H9 (cell line): Measurements from ENCODE around the gene ST3GAL5. TPM values are rescaled to one million over a fixed set of nuclear protein-coding genes. Genes with fewer than 3 reads are reported as not detected.

Experiments
- DNase-seq: peaks from one replicate; pipeline ENCODE4 v3.0.0-alpha.2; 2017
- H2AFZ ChIP-seq: one replicate; pipeline ENCODE4 v1.6.1; 2013; ENCODE audit warnings: mild to moderate bottlenecking, low read length, control low read depth, moderate library complexity
- H2AK5ac ChIP-seq: 2 replicates; pipeline ENCODE4 v1.6.1; 2013; ENCODE audit warnings: low read length, control low read depth, mixed read lengths; ENCODE audit not compliant: insufficient read length
- H2BK120ac ChIP-seq: one replicate; pipeline ENCODE4 v1.6.1; 2013; ENCODE audit warnings: low read depth, mild to moderate bottlenecking, low read length, control low read depth, inconsistent platforms; ENCODE audit not compliant: poor library complexity, severe bottlenecking
- H2BK12ac ChIP-seq: 2 replicates; pipeline ENCODE4 v1.6.1; 2013; ENCODE audit warnings: low read length, control low read depth, mixed read lengths, low read depth; ENCODE audit not compliant: insufficient read length
- H2BK15ac ChIP-seq: 2 replicates; pipeline ENCODE4 v1.6.1; 2013; ENCODE audit warnings: low read depth, low read length, control low read depth
- H2BK20ac ChIP-seq: one replicate; pipeline ENCODE4 v1.6.1; 2013; ENCODE audit warnings: low read depth, mild to moderate bottlenecking, low read length, control low read depth, inconsistent platforms; ENCODE audit not compliant: poor library complexity, severe bottlenecking
- H2BK5ac ChIP-seq: 2 replicates; pipeline ENCODE4 v1.6.1; 2013; ENCODE audit warnings: low read length, control low read depth, mixed read lengths; ENCODE audit not compliant: insufficient read length
- H3K14ac ChIP-seq: 2 replicates; pipeline ENCODE4 v1.6.1; 2013; ENCODE audit warnings: low read length, control low read depth; ENCODE audit not compliant: insufficient read depth
- H3K18ac ChIP-seq: 2 replicates; pipeline ENCODE4 v1.6.1; 2013; ENCODE audit warnings: low read depth, mild to moderate bottlenecking, mixed read lengths, low read length, control low read depth; ENCODE audit not compliant: insufficient read length
- H3K23ac ChIP-seq: 2 replicates; pipeline ENCODE4 v1.6.1; 2013; ENCODE audit warnings: low read length, control low read depth, mixed read lengths, low read depth; ENCODE audit not compliant: insufficient read length
- H3K23me2 ChIP-seq: 2 replicates; pipeline ENCODE4 v1.6.1; 2013; ENCODE audit warnings: low read depth, mild to moderate bottlenecking, mixed read lengths, low read length, control low read depth; ENCODE audit not compliant: insufficient read length, poor library complexity, severe bottlenecking
- H3K27ac ChIP-seq: 2 replicates; pipeline ENCODE4 v1.5.1; 2013; ENCODE audit warnings: low read length, control low read depth, mixed read lengths, low read depth; ENCODE audit not compliant: insufficient read length
- H3K27me3 ChIP-seq: 2 replicates; pipeline ENCODE4 v1.6.1; 2013; ENCODE audit warnings: low read length, control low read depth, inconsistent platforms; ENCODE audit not compliant: insufficient read depth
- H3K4ac ChIP-seq: 2 replicates; pipeline ENCODE4 v1.6.1; 2013; ENCODE audit warnings: low read depth, mild to moderate bottlenecking, control low read depth, inconsistent platforms, low read length, moderate library complexity
- H3K4me1 ChIP-seq: 2 replicates; pipeline ENCODE4 v1.6.1; 2013; ENCODE audit warnings: low read length, control low read depth, inconsistent platforms; ENCODE audit not compliant: insufficient read depth
- H3K4me2 ChIP-seq: 2 replicates; pipeline ENCODE4 v1.6.1; 2013; ENCODE audit warnings: low read length, control low read depth, mixed read lengths; ENCODE audit not compliant: insufficient read length, insufficient read depth
- H3K56ac ChIP-seq: 2 replicates; pipeline ENCODE4 v1.6.1; 2013; ENCODE audit warnings: low read depth, mild to moderate bottlenecking, mixed read lengths, low read length, control low read depth; ENCODE audit not compliant: insufficient read length
- H3K79me1 ChIP-seq: 2 replicates; pipeline ENCODE4 v1.6.1; 2013; ENCODE audit warnings: low read depth, mild to moderate bottlenecking, moderate library complexity, low read length, control low read depth, inconsistent platforms; ENCODE audit not compliant: insufficient read depth, poor library complexity, severe bottlenecking
- H3K79me2 ChIP-seq: 2 replicates; pipeline ENCODE4 v1.6.1; 2013; ENCODE audit warnings: low read length, control low read depth, inconsistent platforms; ENCODE audit not compliant: insufficient read depth
- H3K9ac ChIP-seq: 2 replicates; pipeline ENCODE4 v1.6.1; 2013; ENCODE audit warnings: low read length, control low read depth, mixed read lengths; ENCODE audit not compliant: insufficient read length; ENCODE audit errors: extremely low read depth
- H3K9me3 ChIP-seq: one replicate; pipeline ENCODE4 v1.6.1; 2013; ENCODE audit warnings: low read depth, low read length, inconsistent platforms; ENCODE audit not compliant: control insufficient read depth
- H3T11ph ChIP-seq: one replicate; pipeline ENCODE4 v1.6.1; 2013; ENCODE audit warnings: mild to moderate bottlenecking, low read length, control low read depth, inconsistent platforms
- H4K20me1 ChIP-seq: one replicate; pipeline ENCODE4 v1.6.1; 2013; ENCODE audit not compliant: control insufficient read depth, insufficient read length, insufficient read depth
- H4K5ac ChIP-seq: 2 replicates; pipeline ENCODE4 v1.6.1; 2013; ENCODE audit warnings: low read depth, mild to moderate bottlenecking, mixed read lengths, low read length, control low read depth; ENCODE audit not compliant: insufficient read length
- H4K8ac ChIP-seq: replicated peaks from 2 replicates; pipeline ENCODE4 v1.6.1; 2013; ENCODE audit warnings: low read length, control low read depth, mixed read lengths, low read depth; ENCODE audit not compliant: insufficient read length
- H4K91ac ChIP-seq: 2 replicates; pipeline ENCODE4 v1.6.1; 2013; ENCODE audit warnings: low read depth, mild to moderate bottlenecking, moderate library complexity, mixed read lengths, low read length, control low read depth; ENCODE audit not compliant: insufficient read length
- H3K27ac Mint-ChIP-seq, 3 experiments: 2 replicates in 2 of 3; 3 replicates in 1 of 3; pipeline ENCODE4 v1.8.0; 2020 to 2021; ENCODE audit warnings: mixed read lengths in 3 of 3, mild to moderate bottlenecking in 1 of 3, moderate library complexity in 1 of 3
- H3K27me3 Mint-ChIP-seq: 2 replicates; pipeline ENCODE4 v1.8.0; 2021; ENCODE audit warnings: low read depth, mild to moderate bottlenecking, moderate library complexity, mixed read lengths
- H3K36me3 Mint-ChIP-seq, 3 experiments: 2 replicates in 2 of 3; 3 replicates in 1 of 3; pipeline ENCODE4 v1.8.0; 2020 to 2021; ENCODE audit warnings: low read depth in 3 of 3, mixed read lengths in 3 of 3; ENCODE audit not compliant: insufficient read depth in 1 of 3
- H3K4me1 Mint-ChIP-seq, 2 experiments: 2 replicates each; pipeline ENCODE4 v1.8.0; 2020; ENCODE audit warnings: mixed read lengths in 2 of 2
- H3K4me3 Mint-ChIP-seq, 2 experiments: 2 replicates in 1 of 2; 3 replicates in 1 of 2; pipeline ENCODE4 v1.8.0; 2020 to 2021; ENCODE audit warnings: mild to moderate bottlenecking in 2 of 2, mixed read lengths in 2 of 2, moderate library complexity in 1 of 2
- H3K9me3 Mint-ChIP-seq, 2 experiments: 2 replicates in 1 of 2; 3 replicates in 1 of 2; pipeline ENCODE4 v1.8.0; 2020; ENCODE audit warnings: mild to moderate bottlenecking in 2 of 2, mixed read lengths in 2 of 2, moderate library complexity in 1 of 2
- CTCF ChIP-seq: fragments of 200-600 bp; sonication (generic); conservative IDR thresholded peaks from 3 replicates; pipeline ENCODE4 v1.8.0; 2021; ENCODE audit warnings: antibody characterized with exemption, mild to moderate bottlenecking
- WGBS: extraction: QIAGEN DNeasy Blood & Tissue Kit; methylation state at CpG from one replicate; pipeline ENCODE4 v1.1.7; 2013; ENCODE audit warnings: missing lambda C conversion rate, low lambda C conversion rate, mixed read lengths; ENCODE audit not compliant: insufficient read length; ENCODE audit errors: extremely low coverage; 5-methylcytosine and 5-hydroxymethylcytosine counted together
- total RNA-seq: library from RNA; stranded (reverse); gene quantifications from 2 replicates; pipeline ENCODE4 v1.2.1, GENCODE V29; 2021

Gene ST3GAL5
- total RNA-seq, 1 experiment from 2014 or later, result 3.3 TPM

GRCh38 chr2:85804583-85804982 is 84.2 kb downstream of the ST3GAL5 start:
- no peaks in the 10 kb centered on the region for H3K9me3 ChIP-seq
- Mint-ChIP-seq H3K27me3 (peaks cover 15% of the 10 kb centered on the region), H3K36me3 (no peaks in the 10 kb centered on the region; a peak in 1 of 7 replicates), H3K4me1 (0 out of 4 replicates have a peak, but pooled peaks cover 0 to 2% of the 10 kb centered on the region in 2 experiments), H3K4me3 (no peak overlapping the region), H3K27ac (no peak overlapping the region), H3K9me3 (peaks cover 0 to 4% of the 10 kb centered on the region in 2 experiments; a peak in 1 of 5 replicates)
- no peaks in the 10 kb centered on the region for H3K27me3 ChIP-seq
- H4K91ac ChIP-seq, result no peak overlapping the region
- no peaks in the 10 kb centered on the region for H4K20me1 ChIP-seq
- H4K5ac ChIP-seq, result no peak overlapping the region
- H4K8ac ChIP-seq, result no peak overlapping the region
- H2AFZ ChIP-seq, result no peak overlapping the region
- no peak overlapping the region for H3K4me2 ChIP-seq
- H2AK5ac ChIP-seq, result no peak overlapping the region
- H3K79me1 ChIP-seq, result no peaks in the 10 kb centered on the region
- no peak overlapping the region for H2BK15ac ChIP-seq
- H3K56ac ChIP-seq, result no peak overlapping the region
- H3K9ac ChIP-seq, result no peak overlapping the region
- no peaks in the 10 kb centered on the region for H3K23me2 ChIP-seq
- H3K27ac ChIP-seq, result no peak overlapping the region
- DNase-seq, result no peak
- H3K4ac ChIP-seq, result no peak overlapping the region
- no peaks in the 10 kb centered on the region for H3K4me1 ChIP-seq
- TF ChIP-seq CTCF, result peak; percentile 79
- no peak overlapping the region for H2BK120ac ChIP-seq
- H2BK12ac ChIP-seq, result no peak overlapping the region
- no CpG with 5 or more reads among the region's 1 CpG for WGBS
- H3K79me2 ChIP-seq, result no peaks in the 10 kb centered on the region
- no peak overlapping the region for H3T11ph ChIP-seq
- H3K14ac ChIP-seq, result no peak overlapping the region
- H3K23ac ChIP-seq, result no peak overlapping the region
- no peak overlapping the region for H3K18ac ChIP-seq
- no peak overlapping the region for H2BK20ac ChIP-seq
- H2BK5ac ChIP-seq, result no peak overlapping the region
